Trophoblast cell (in vitro differentiated cells and primary cell): Measurements from ENCODE around the gene MBIP.

ENCODE experiments used
- DNase-seq, 2 donors: peaks; one replicate each; pipeline ENCODE4 v3.0.0-alpha.2; 2016
- H2AFZ ChIP-seq: 2 replicates; pipeline ENCODE4 v1.6.1; 2013; ENCODE audit warnings: low read length, moderate library complexity, mild to moderate bottlenecking; ENCODE audit not compliant: insufficient read depth, poor library complexity
- H2AK5ac ChIP-seq: 2 replicates; pipeline ENCODE4 v1.6.1; 2013; ENCODE audit warnings: mild to moderate bottlenecking, low read length
- H2BK120ac ChIP-seq: 2 replicates; pipeline ENCODE4 v1.6.1; 2013; ENCODE audit warnings: low read length, mild to moderate bottlenecking, moderate library complexity; ENCODE audit not compliant: insufficient read depth, poor library complexity
- H2BK12ac ChIP-seq: 2 replicates; pipeline ENCODE4 v1.6.1; 2013; ENCODE audit warnings: mild to moderate bottlenecking, low read length, moderate library complexity
- H2BK5ac ChIP-seq: 2 replicates; pipeline ENCODE4 v1.6.1; 2013; ENCODE audit warnings: low read length, low read depth, moderate library complexity, mild to moderate bottlenecking; ENCODE audit not compliant: poor library complexity
- H3K14ac ChIP-seq: 2 replicates; pipeline ENCODE4 v1.6.1; 2013; ENCODE audit warnings: mild to moderate bottlenecking, low read length
- H3K18ac ChIP-seq: 2 replicates; pipeline ENCODE4 v1.6.1; 2013; ENCODE audit warnings: mild to moderate bottlenecking, low read length
- H3K23ac ChIP-seq: 2 replicates; pipeline ENCODE4 v1.6.1; 2013; ENCODE audit warnings: low read length
- H3K27ac ChIP-seq: 2 replicates; pipeline ENCODE4 v1.5.1; 2013; ENCODE audit warnings: low read depth, mild to moderate bottlenecking, inconsistent platforms, low read length, moderate library complexity
- H3K27me3 ChIP-seq: 2 replicates; pipeline ENCODE4 v1.6.1; 2013; ENCODE audit warnings: inconsistent platforms, mild to moderate bottlenecking, low read length, moderate library complexity; ENCODE audit not compliant: insufficient read depth
- H3K36me3 ChIP-seq, 2 experiments: 1 replicate in 1 of 2; 2 replicates in 1 of 2; pipeline ENCODE4 v1.6.1; 2013; ENCODE audit warnings: low read length in 2 of 2, mild to moderate bottlenecking in 2 of 2, moderate library complexity in 1 of 2; ENCODE audit not compliant: insufficient read depth in 2 of 2, control insufficient read depth in 1 of 2
- H3K4ac ChIP-seq: 2 replicates; pipeline ENCODE4 v1.6.1; 2013; ENCODE audit warnings: low read depth, mild to moderate bottlenecking, low read length, moderate library complexity
- H3K4me1 ChIP-seq, 2 experiments: 1 replicate in 1 of 2; 2 replicates in 1 of 2; pipeline ENCODE4 v1.6.1; 2013; ENCODE audit warnings: low read length in 2 of 2, mild to moderate bottlenecking in 2 of 2, moderate library complexity in 1 of 2; ENCODE audit not compliant: insufficient read depth in 2 of 2, control insufficient read depth in 1 of 2
- H3K4me2 ChIP-seq: 2 replicates; pipeline ENCODE4 v1.6.1; 2013; ENCODE audit warnings: inconsistent platforms, mild to moderate bottlenecking, low read length, moderate library complexity
- H3K4me3 ChIP-seq: 2 replicates; pipeline ENCODE4 v1.5.1; 2013; ENCODE audit warnings: mild to moderate bottlenecking, low read depth, low read length, inconsistent platforms
- H3K79me1 ChIP-seq: one replicate; pipeline ENCODE4 v1.6.1; 2013; ENCODE audit warnings: low read length
- H3K79me2 ChIP-seq: 2 replicates; pipeline ENCODE4 v1.6.1; 2013; ENCODE audit warnings: low read length, mild to moderate bottlenecking; ENCODE audit not compliant: control insufficient read depth, insufficient read depth, poor library complexity
- H3K9ac ChIP-seq: 2 replicates; pipeline ENCODE4 v1.6.1; 2013; ENCODE audit warnings: mild to moderate bottlenecking, low read length
- H3K9me3 ChIP-seq: 2 replicates; pipeline ENCODE4 v1.6.1; 2013; ENCODE audit warnings: low read depth, mild to moderate bottlenecking, control low read depth, inconsistent platforms, low read length; ENCODE audit not compliant: insufficient read depth
- H4K12ac ChIP-seq: 2 replicates; pipeline ENCODE4 v1.6.1; 2013; ENCODE audit warnings: low read depth, mild to moderate bottlenecking, low read length, moderate library complexity
- H4K8ac ChIP-seq: 2 replicates; pipeline ENCODE4 v1.6.1; 2013; ENCODE audit warnings: low read depth, mild to moderate bottlenecking, low read length, moderate library complexity
- H4K91ac ChIP-seq: one replicate; pipeline ENCODE4 v1.6.1; 2013; ENCODE audit warnings: low read depth, mild to moderate bottlenecking, low read length, moderate library complexity
- WGBS: extraction: QIAGEN DNeasy Blood & Tissue Kit; methylation state at CpG from one replicate; pipeline ENCODE4 v1.1.7; 2013; ENCODE audit warnings: missing lambda C conversion rate; ENCODE audit not compliant: insufficient read length, insufficient coverage; ENCODE audit errors: extremely low coverage; 5-methylcytosine and 5-hydroxymethylcytosine counted together

The MBIP gene

DNA sequence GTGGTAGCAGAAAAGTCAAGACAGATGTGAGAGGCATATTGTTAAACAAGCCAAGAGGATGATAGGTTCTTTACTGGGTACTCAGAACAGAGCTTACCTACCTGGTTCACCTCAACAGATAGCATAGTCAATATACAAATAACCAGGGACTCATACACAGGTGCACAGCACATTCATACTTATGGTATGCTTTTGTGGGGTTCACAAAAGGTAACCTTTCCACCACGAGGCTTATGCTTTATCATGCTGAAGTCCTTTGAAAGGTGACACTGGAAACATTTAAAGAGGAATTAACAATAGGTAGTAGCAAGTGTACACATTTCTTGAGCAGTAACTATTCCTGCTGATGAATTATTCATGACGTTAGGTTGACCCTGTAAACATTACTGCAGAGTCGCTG, 42.2 kb upstream of the MBIP start:
- Histone ChIP-seq H3K14ac (no peak overlapping the region), H3K79me1 (no peaks in the 10 kb centered on the region), H3K4me2 (no peak overlapping the region), H3K9me3 (no peaks in the 10 kb centered on the region), H2BK5ac (no peak overlapping the region), H3K18ac (no peak overlapping the region), H3K36me3 (no peaks in the 10 kb centered on the region), H3K27ac (no peak overlapping the region), H2AK5ac (no peak overlapping the region), H3K4me1 (no peaks in the 10 kb centered on the region), H3K4me3 (no peak overlapping the region), H4K91ac (no peak overlapping the region), H2BK120ac (no peak overlapping the region), H3K27me3 (no peaks in the 10 kb centered on the region), H2AFZ (no peak overlapping the region), H3K79me2 (no peaks in the 10 kb centered on the region), H3K4ac (no peak overlapping the region), H3K9ac (no peak overlapping the region), H3K23ac (no peak overlapping the region), H4K12ac (no peak overlapping the region), H2BK12ac (no peak overlapping the region), H4K8ac (no peak overlapping the region)
- no peak for DNase-seq
- WGBS, result no CpG with 5 or more reads among the region's 3 CpGs

GRCh38 chr14:36361210-36361853, 40.9 kb upstream of the MBIP start:
- no peak overlapping the region for H4K8ac ChIP-seq
- no CpG with 5 or more reads among the region's 2 CpGs for WGBS

GRCh38 chr14:36356862-36357261, 36.4 kb upstream of the MBIP start:
- Histone ChIP-seq H2BK12ac (no peak overlapping the region), H3K9ac (no peak overlapping the region), H2AK5ac (no peak overlapping the region), H4K91ac (no peak overlapping the region), H3K4me3 (no peak overlapping the region), H3K9me3 (no peaks in the 10 kb centered on the region), H3K4ac (no peak overlapping the region), H3K14ac (no peak overlapping the region), H2AFZ (no peak overlapping the region), H3K4me1 (no peaks in the 10 kb centered on the region), H3K18ac (no peak overlapping the region), H3K4me2 (no peak overlapping the region), H3K79me1 (no peaks in the 10 kb centered on the region), H3K23ac (no peak overlapping the region), H3K27me3 (no peaks in the 10 kb centered on the region), H3K36me3 (no peaks in the 10 kb centered on the region), H4K8ac (no peak overlapping the region), H2BK120ac (no peak overlapping the region), H4K12ac (no peak overlapping the region), H2BK5ac (no peak overlapping the region), H3K79me2 (no peaks in the 10 kb centered on the region), H3K27ac (no peak overlapping the region)
- DNase-seq, result no peak
- WGBS, result no CpG with 5 or more reads among the region's 1 CpG

More at GRCh38 chr14:36361210-36361853, 40.9 kb upstream of the MBIP start:
- H3K36me3 ChIP-seq, result no peaks in the 10 kb centered on the region
- H3K79me2 ChIP-seq, result no peaks in the 10 kb centered on the region
- no peak overlapping the region for H2BK12ac ChIP-seq
- no peak overlapping the region for H3K4ac ChIP-seq
- no peak overlapping the region for H2AK5ac ChIP-seq
- no peak overlapping the region for H3K9ac ChIP-seq
- H3K14ac ChIP-seq, result no peak overlapping the region
- H4K91ac ChIP-seq, result no peak overlapping the region
- no peak overlapping the region for H3K4me2 ChIP-seq
- H3K9me3 ChIP-seq, result no peaks in the 10 kb centered on the region
- no peaks in the 10 kb centered on the region for H3K79me1 ChIP-seq
- no peak overlapping the region for H3K4me3 ChIP-seq
- H2AFZ ChIP-seq, result no peak overlapping the region
- H3K27ac ChIP-seq, result no peak overlapping the region
- H3K18ac ChIP-seq, result no peak overlapping the region
- no peak overlapping the region for H2BK5ac ChIP-seq
- DNase-seq, result no peak
- H3K27me3 ChIP-seq, result no peaks in the 10 kb centered on the region
- no peak overlapping the region for H3K23ac ChIP-seq
- H2BK120ac ChIP-seq, result no peak overlapping the region
- H3K4me1 ChIP-seq, result no peaks in the 10 kb centered on the region
- no peak overlapping the region for H4K12ac ChIP-seq

DNA sequence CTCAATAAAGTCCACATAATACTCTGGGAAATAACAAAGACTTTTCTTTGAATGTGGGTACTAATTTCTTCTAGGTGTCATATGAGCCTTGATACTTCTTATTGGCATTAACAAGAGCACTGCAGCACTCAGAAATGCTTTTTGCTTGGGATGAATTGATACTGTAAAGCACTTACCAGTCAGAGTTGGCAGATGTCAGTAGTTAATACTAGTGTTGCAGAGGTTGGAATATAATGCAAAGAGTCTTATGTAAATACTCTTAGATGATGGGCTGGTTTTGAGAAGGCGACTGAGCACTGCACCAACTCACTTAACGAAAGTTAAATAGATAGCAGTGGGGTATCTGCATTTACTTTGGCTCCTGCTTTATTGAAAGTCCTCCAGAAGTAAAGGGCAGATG, 25.6 kb upstream of the MBIP start:
- Histone ChIP-seq H3K18ac (no peak overlapping the region), H2BK5ac (no peak overlapping the region)

More for the DNA sequence above, 25.6 kb upstream of the MBIP start:
- H3K4me3 ChIP-seq, result no peak overlapping the region
- no peak overlapping the region for H3K14ac ChIP-seq
- H3K27me3 ChIP-seq, result no peaks in the 10 kb centered on the region
- no peak overlapping the region for H2AK5ac ChIP-seq
- no peak overlapping the region for H3K27ac ChIP-seq
- H3K4me2 ChIP-seq, result no peak overlapping the region
- H3K36me3 ChIP-seq, result no peaks in the 10 kb centered on the region
- no peak overlapping the region for H4K91ac ChIP-seq
- no peak overlapping the region for H4K8ac ChIP-seq
- H2BK12ac ChIP-seq, result no peak overlapping the region
- no peaks in the 10 kb centered on the region for H3K4me1 ChIP-seq
- H3K23ac ChIP-seq, result no peak overlapping the region
- no peak overlapping the region for H2AFZ ChIP-seq
- H2BK120ac ChIP-seq, result no peak overlapping the region
- H3K9ac ChIP-seq, result no peak overlapping the region
- no CpG with 5 or more reads among the region's 2 CpGs for WGBS
- no peaks in the 10 kb centered on the region for H3K79me2 ChIP-seq
- no peak overlapping the region for H4K12ac ChIP-seq
- no peaks in the 10 kb centered on the region for H3K9me3 ChIP-seq
- no peak overlapping the region for H3K4ac ChIP-seq
- no peak for DNase-seq
- no peaks in the 10 kb centered on the region for H3K79me1 ChIP-seq
